Adipocyte (in vitro differentiated cells): ENCODE measurements around the gene UNG.
A peak's percentile ranks its signal among the peaks of the same experiment; 100 is the strongest.
"Not testable (repeated sequence)": the region's sequence is repeated elsewhere in the genome, so short reads cannot be mapped to it uniquely, and the experiment has no call there.

Experiments used
- DNase-seq: peaks from one replicate; pipeline ENCODE4 v3.0.0-alpha.2; 2015; ENCODE audit warnings: low read depth
- H3K27me3 ChIP-seq: replicated peaks from 2 replicates; pipeline ENCODE4 v1.7.0; 2013; ENCODE audit warnings: mild to moderate bottlenecking, low read length, moderate library complexity; ENCODE audit not compliant: control insufficient read depth, insufficient read depth
- H3K36me3 ChIP-seq: 2 replicates; pipeline ENCODE4 v1.7.0; 2013; ENCODE audit warnings: low read length, mild to moderate bottlenecking, moderate library complexity; ENCODE audit not compliant: control insufficient read depth, insufficient read depth, severe bottlenecking
- H3K4me1 ChIP-seq: 2 replicates; pipeline ENCODE4 v1.7.0; 2013; ENCODE audit warnings: mild to moderate bottlenecking, low read length, moderate library complexity; ENCODE audit not compliant: control insufficient read depth, insufficient read depth
- H3K4me3 ChIP-seq: 2 replicates; pipeline ENCODE4 v1.7.0; 2013; ENCODE audit warnings: mild to moderate bottlenecking, low read length, moderate library complexity
- H3K9ac ChIP-seq: 2 replicates; pipeline ENCODE4 v1.7.0; 2013; ENCODE audit warnings: mild to moderate bottlenecking, low read length, moderate library complexity
- H3K9me3 ChIP-seq: 2 replicates; pipeline ENCODE4 v1.7.0; 2013; ENCODE audit warnings: mild to moderate bottlenecking, low read length, moderate library complexity; ENCODE audit not compliant: control insufficient read depth

The UNG gene

DNA sequence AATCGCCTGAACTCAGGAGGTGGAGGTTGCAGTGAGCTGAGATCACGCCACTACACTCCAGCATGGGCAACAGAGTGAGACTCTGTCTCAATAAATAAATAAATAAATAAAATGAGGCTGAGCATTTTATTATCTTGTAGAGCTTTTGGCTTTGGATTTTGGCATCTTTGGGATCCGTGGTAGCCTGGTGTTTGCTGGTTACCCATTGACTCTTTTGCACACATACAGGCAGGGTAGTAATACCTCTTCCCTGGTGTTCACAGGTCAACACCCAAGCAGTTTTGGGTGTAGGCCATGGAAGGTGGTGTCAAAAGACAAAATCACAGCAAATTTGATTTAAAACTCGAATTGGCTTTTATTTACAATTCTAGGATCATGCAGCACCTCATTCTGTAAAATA is 46.8 kb downstream of the UNG start:
- H3K27me3 ChIP-seq: no peaks in the 10 kb centered on the region
- no peaks in the 10 kb centered on the region for H3K9me3 ChIP-seq
- peaks cover 72% of the 10 kb centered on the region for H3K4me1 ChIP-seq
- H3K4me3 ChIP-seq: no peak overlapping the region
- no peak for DNase-seq
- H3K36me3 ChIP-seq: peaks cover 67% of the 10 kb centered on the region
- H3K9ac ChIP-seq: peak overlapping the region; percentile 30

DNA sequence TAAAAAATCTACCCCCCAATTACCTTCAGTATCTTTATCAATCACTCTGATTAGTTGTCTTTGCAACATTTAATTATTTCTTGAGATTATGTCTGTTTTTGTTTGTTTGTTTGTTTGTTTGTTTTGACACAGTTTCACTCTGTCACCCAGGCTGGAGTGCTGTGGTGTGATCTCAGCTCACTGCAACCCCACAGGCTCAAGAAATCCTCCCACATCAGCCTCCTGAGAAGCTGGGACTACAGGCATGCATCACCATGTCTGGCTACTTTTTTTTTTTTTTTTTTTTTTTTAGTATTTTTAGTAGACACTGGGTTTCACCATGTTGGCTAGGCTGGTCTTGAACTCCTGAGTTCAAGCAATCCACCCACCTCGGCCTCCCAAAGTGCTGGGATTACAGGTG is 49.7 kb downstream of the UNG start:
- peak overlapping the region; percentile 47 for H3K4me3 ChIP-seq
- not testable (repeated sequence) for DNase-seq, H3K9me3 ChIP-seq, H3K27me3 ChIP-seq
- H3K36me3 ChIP-seq: peaks cover 58% of the 10 kb centered on the region
- H3K9ac ChIP-seq: peak overlapping the region; percentile 85
- peaks cover 74% of the 10 kb centered on the region for H3K4me1 ChIP-seq

DNA sequence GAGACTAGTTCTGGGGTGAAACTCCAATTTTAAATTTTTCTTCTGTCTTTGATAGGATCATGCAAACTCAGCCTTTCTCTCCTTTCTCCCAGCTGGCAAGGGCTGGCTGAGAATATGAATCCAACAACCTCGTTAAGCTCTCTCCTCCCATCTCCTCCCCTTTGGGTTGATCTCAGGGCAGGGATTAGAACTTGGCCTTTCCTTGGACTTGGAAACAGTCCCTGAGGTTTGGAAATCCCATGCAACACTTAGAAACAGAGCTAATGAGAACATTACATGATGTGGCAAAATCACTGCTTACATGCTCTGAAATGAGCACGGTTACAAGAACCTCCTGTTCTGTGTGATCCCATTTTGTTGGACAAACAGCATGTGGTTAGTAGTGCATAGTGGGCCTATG is 50.6 kb downstream of the UNG start:
- peaks cover 68% of the 10 kb centered on the region for H3K4me1 ChIP-seq
- H3K9me3 ChIP-seq: no peaks in the 10 kb centered on the region
- peak overlapping the region; percentile 22 for H3K4me3 ChIP-seq
- DNase-seq: peak; percentile 92
- H3K9ac ChIP-seq: peak overlapping the region; percentile 85
- H3K36me3 ChIP-seq: peaks cover 51% of the 10 kb centered on the region
- no peaks in the 10 kb centered on the region for H3K27me3 ChIP-seq

DNA sequence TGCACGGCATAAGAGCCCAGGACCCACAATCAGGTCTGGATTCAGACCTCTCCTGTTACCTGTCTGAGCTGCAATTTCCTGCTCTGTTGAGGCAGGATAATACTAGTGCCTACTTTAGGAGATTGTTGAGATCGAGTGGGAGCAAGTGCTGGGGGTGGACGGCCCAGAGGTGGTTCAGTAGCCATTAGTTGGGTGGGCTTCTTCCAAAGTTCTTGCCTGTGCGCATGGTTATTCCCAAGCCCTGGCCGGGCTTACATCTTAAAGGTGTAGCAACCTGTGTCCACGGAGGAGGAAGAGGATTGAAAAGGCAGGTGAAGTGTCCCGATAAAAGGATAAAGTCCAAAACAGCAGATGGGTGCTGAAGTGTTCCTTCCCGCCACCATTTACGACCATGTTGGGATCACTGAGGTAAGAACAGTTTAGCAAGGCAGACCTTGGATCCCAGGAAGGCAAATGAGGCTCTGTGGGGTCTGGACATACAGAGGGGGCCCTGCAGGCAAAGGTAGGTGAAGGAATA is 52.8 kb downstream of the UNG start:
- H3K9me3 ChIP-seq: no peaks in the 10 kb centered on the region
- H3K4me1 ChIP-seq: peaks cover 72% of the 10 kb centered on the region
- no peak overlapping the region for H3K4me3 ChIP-seq
- H3K27me3 ChIP-seq: no peaks in the 10 kb centered on the region
- H3K36me3 ChIP-seq: peaks cover 44% of the 10 kb centered on the region
- no peak for DNase-seq
- H3K9ac ChIP-seq: peak overlapping the region; percentile 85

DNA sequence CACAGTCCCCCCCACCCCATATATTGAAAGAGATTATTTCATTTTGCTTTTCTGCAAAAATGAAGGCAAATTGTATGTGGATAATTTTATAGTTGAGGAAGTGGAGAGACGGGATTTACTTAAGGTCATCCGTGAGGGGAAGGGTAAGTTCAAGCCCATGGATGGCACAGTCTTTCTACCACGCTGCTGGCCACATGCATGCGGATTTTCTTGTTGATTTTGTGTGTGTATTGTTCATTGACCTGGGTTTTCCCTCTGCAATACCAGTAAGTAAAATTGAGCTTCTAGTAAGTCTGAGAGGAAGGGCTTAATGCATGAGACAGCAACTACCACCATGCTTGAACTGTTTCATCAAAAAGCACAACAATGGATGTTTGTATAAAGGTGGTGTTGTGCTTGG is 54.1 kb downstream of the UNG start:
- Histone ChIP-seq H3K4me3 (no peak overlapping the region), H3K9me3 (no peaks in the 10 kb centered on the region), H3K9ac (no peak overlapping the region), H3K4me1 (peaks cover 74% of the 10 kb centered on the region), H3K36me3 (peaks cover 38% of the 10 kb centered on the region), H3K27me3 (no peaks in the 10 kb centered on the region)
- no peak for DNase-seq

DNA sequence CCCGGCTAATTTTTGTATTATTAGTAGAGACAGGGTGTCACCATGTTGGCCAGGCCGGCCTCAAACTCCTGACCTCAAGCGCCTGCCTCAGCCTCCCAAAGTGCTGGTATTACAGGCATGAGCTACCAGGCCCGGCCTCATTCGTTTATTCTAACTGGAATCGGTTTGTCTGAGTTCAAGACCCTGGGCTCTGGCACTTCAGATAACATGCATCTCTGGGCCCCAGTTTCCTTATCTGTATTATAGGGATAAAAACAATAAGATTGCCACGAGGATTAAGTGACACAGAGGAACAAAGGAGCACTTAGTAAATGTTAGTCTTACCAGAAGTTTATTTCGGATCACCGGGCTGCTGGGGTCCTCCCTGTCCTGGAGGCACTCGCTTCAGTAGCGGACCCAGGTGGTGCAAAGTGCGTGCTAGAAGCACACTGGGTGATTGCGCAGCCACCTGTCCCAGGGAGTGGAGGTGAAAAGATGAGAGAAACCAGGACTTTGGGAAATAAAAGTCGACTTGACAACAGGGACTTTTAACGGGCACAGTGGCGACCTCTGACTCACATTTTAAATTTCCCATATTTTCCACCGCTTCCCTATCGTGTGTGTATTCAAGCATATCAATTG is 56.5 kb downstream of the UNG start:
- H3K4me1 ChIP-seq: peaks cover 73% of the 10 kb centered on the region
- no peaks in the 10 kb centered on the region for H3K9me3 ChIP-seq
- peak overlapping the region; percentile 85 for H3K9ac ChIP-seq
- DNase-seq: no peak
- no peaks in the 10 kb centered on the region for H3K27me3 ChIP-seq
- peaks cover 35% of the 10 kb centered on the region for H3K36me3 ChIP-seq
- peak overlapping the region; percentile 80 for H3K4me3 ChIP-seq

DNA sequence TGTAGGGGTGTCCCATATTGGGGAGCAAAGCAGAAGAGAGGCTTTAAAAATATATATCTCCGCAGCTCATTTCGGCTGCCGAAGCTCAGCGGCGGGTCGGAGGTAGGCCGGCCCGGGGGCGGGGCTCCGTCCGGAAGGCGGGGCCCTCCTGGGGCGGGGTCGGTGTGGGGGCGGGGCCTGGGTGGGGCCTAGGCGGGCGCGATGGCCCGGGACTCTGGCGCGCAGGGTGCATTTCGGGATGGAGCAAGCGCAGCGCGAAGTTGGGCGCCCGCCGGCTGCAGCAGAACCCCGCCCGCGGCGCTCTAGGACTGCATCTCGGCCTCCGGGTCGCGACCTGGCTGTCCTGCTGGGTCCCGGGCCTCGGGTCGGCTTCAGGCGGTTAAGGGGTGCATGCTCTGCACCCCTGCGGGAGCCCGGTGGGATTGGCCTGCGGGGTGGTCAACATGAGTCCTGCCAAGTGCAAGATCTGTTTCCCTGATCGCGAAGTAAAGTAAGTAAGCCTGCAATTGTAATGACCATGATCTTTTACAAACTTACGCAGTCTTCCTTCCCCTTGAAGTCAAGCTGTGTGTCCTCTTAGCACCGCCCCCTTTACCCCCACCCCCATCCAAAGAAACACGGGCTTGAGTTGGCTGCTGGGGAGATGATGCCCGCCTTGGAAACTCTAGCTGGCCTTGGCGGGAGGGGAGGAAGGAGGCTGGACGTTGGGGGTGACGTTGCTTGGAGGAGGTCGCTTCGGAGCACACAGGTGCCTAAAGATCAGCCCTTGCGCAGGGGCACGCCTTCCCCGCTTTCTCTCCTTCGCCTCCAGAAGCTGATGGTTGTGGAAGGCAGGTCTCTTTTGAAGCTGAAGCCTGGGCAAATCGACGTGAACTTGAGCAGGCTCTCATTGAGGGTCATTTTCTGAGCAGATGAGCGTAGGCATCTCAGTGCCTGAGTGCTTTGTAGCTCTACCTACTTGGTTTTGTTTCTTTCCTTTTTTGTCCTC is 57.3 kb downstream of the UNG start:
- H3K27me3 ChIP-seq: no peaks in the 10 kb centered on the region
- H3K9me3 ChIP-seq: no peaks in the 10 kb centered on the region
- H3K36me3 ChIP-seq: peaks cover 30% of the 10 kb centered on the region
- H3K9ac ChIP-seq: peak overlapping the region; percentile 94
- peaks cover 69% of the 10 kb centered on the region for H3K4me1 ChIP-seq
- peak overlapping the region; percentile 84 for H3K4me3 ChIP-seq
- peak; percentile 93 for DNase-seq

DNA sequence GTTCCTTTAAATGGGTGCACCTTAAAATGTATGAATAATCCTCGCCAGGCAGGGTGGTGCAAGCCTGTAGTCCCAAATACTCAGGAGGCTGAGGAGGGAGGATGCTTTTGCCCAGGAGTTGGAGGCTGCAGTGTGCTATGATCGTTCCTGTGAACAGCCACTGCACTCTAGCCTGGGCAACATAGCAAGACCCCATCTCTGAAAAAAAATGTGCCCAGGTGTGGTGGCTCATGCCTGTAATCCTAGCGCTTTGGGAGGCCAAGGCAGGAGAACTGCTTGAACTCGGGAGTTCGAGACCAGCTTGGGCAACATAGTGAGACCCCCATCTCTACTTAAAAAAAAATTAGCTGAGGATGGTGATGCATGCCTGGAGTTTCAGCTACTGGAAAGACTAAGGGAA is 58.6 kb downstream of the UNG start:
- H3K9me3 ChIP-seq: no peaks in the 10 kb centered on the region

DNA sequence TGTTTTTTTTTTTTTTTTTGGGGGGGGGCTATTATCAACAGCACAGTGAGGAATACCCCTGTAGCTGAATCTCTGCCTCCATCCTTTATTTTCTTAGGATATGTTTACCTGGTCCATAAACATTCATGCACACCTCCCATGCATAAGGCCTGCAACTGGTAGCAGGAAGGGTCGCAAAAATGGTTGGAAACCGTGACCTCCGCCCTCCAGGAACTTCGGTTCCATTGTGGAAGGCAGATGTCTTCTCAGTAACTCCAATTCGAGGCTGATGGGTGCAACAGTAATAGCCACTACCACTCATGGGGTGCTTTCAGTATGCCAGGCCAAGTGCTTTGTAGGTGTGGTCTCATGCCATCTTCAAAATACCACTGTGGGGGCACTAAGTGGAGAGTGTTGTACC is 59.2 kb downstream of the UNG start:
- Histone ChIP-seq H3K9ac (peak overlapping the region; percentile 94), H3K27me3 (no peaks in the 10 kb centered on the region), H3K36me3 (peaks cover 31% of the 10 kb centered on the region), H3K4me1 (peaks cover 72% of the 10 kb centered on the region), H3K9me3 (no peaks in the 10 kb centered on the region), H3K4me3 (peak overlapping the region; percentile 84)
- DNase-seq: no peak

More for the DNA sequence above, 58.6 kb downstream of the UNG start:
- H3K4me3 ChIP-seq: peak overlapping the region; percentile 84
- peaks cover 76% of the 10 kb centered on the region for H3K4me1 ChIP-seq
- peaks cover 34% of the 10 kb centered on the region for H3K36me3 ChIP-seq
- no peaks in the 10 kb centered on the region for H3K27me3 ChIP-seq
- no peak for DNase-seq
- peak overlapping the region; percentile 94 for H3K9ac ChIP-seq

DNA sequence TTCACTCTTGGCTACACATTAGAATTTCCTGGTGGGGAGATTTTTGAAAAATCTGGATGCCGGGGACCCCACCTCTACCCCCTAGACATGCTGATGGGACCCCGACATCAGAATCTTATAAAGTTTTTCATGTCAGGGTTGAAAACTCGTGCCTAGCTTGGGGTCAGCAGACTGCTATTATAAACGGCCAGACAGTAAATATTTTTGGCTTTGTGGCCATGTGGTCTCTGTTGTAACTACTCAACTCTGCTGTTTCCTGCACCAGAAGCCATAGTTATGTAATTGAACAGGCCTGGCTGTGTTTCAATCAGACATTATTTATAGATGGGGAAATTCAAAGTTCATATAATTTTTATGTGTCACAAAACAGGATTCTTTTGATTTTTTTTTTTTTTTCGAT is 60.6 kb downstream of the UNG start:
- peak; percentile 43 for DNase-seq
- Histone ChIP-seq H3K9me3 (no peaks in the 10 kb centered on the region), H3K4me3 (peak overlapping the region; percentile 84), H3K9ac (peak overlapping the region; percentile 61), H3K4me1 (peaks cover 68% of the 10 kb centered on the region), H3K27me3 (no peaks in the 10 kb centered on the region), H3K36me3 (peaks cover 36% of the 10 kb centered on the region)

DNA sequence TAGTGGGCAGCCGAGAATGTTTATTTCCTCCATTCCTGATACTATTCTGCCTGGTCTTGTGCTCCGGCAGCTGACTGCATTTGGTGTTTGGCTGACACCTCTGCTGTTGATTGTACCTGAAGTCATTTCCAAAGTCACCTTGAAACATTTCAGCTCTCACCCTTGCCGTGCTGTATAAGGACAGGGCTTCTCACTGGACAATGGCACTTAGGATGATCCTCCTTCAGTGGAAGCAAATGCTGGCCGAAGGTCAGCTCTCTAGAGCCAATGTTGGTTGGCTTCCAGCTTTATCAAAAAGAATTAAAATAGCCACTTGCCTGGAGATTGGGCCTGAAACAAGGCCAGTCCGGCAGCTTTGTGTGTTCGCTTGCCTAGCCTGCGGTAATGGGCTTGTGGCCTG is 63.0 kb downstream of the UNG start:
- H3K27me3 ChIP-seq: no peaks in the 10 kb centered on the region
- H3K36me3 ChIP-seq: peaks cover 56% of the 10 kb centered on the region
- peak overlapping the region; percentile 23 for H3K4me3 ChIP-seq
- DNase-seq: no peak
- peaks cover 48% of the 10 kb centered on the region for H3K4me1 ChIP-seq
- no peak overlapping the region for H3K9ac ChIP-seq
- no peaks in the 10 kb centered on the region for H3K9me3 ChIP-seq
